ENCODE measurements around the gene SHMT2. TPM values are rescaled to one million over a fixed set of nuclear protein-coding genes. Genes with fewer than 3 reads are reported as not detected.

SHMT2 gene
- total and polyA plus RNA-seq, 3 donors from 2014 or later, result 24.8 to 33.9 (median 25.9) TPM

- no peaks in the 10 kb centered on the region for H3K27me3 ChIP-seq
- intact Hi-C loops (cut with DNase I; ENCODE audit: low total_unique reads), result no loop called here
- no peak overlapping the region for H3K27ac ChIP-seq
These were observed 5.1 kb downstream of the SHMT2 start for GRCh38 chr12:57234571-57235016.

GRCh38 chr12:57235017-57235727 lies 5.7 kb downstream of the SHMT2 start:
- 72 to 75% methylated on average over 12 to 23 of the region's 26 CpGs for WGBS, 2 donors
- intact Hi-C loops (cut with DNase I; ENCODE audit: low total_unique reads), result no loop called here
- Histone ChIP-seq H3K9me3 (no peaks in the 10 kb centered on the region), H3K4me3 (no peak overlapping the region), H3K27ac (no peak overlapping the region), H3K36me3 (ENCODE audit: low read depth, missing control alignments) (no peaks in the 10 kb centered on the region), H3K4me1 (peaks cover 25% of the 10 kb centered on the region), H3K27me3 (no peaks in the 10 kb centered on the region)
- TF ChIP-seq POLR2A (IDR thresholded peaks at IDR 0.05), result no peak
- TF ChIP-seq CTCF (IDR thresholded peaks at IDR 0.05), result no peak
- no peak for DNase-seq

More at GRCh38 chr12:57234571-57235016, 5.1 kb downstream of the SHMT2 start:
- TF ChIP-seq CTCF (IDR thresholded peaks at IDR 0.05) (no peak), POLR2A (IDR thresholded peaks at IDR 0.05) (no peak)
- no peak for DNase-seq
- whole genome bisulfite sequencing, 2 donors, result 85 to 88% methylated on average over 10 of the region's 10 CpGs
- no peak overlapping the region for H3K4me3 ChIP-seq
- peaks cover 23% of the 10 kb centered on the region for H3K4me1 ChIP-seq
- no peaks in the 10 kb centered on the region for H3K9me3 ChIP-seq
- H3K36me3 ChIP-seq (ENCODE audit: low read depth, missing control alignments), result no peaks in the 10 kb centered on the region

- Histone ChIP-seq H3K4me1 (peaks cover 25% of the 10 kb centered on the region), H3K27me3 (no peaks in the 10 kb centered on the region), H3K36me3 (ENCODE audit: low read depth, missing control alignments) (no peaks in the 10 kb centered on the region), H3K27ac (no peak overlapping the region), H3K4me3 (no peak overlapping the region), H3K9me3 (no peaks in the 10 kb centered on the region)
- 40 to 75% methylated on average over 1 to 8 of the region's 8 CpGs for WGBS, 2 donors
- intact Hi-C loops (cut with DNase I; ENCODE audit: low total_unique reads), result no loop called here
- TF ChIP-seq POLR2A (IDR thresholded peaks at IDR 0.05) (no peak), CTCF (IDR thresholded peaks at IDR 0.05) (no peak)
- DNase-seq, result no peak
These were observed 6.2 kb downstream of the SHMT2 start for GRCh38 chr12:57235728-57236131.

GRCh38 chr12:57236201-57236924 lies 6.9 kb downstream of the SHMT2 start:
- Histone ChIP-seq H3K27ac (no peak overlapping the region), H3K4me3 (no peak overlapping the region), H3K36me3 (ENCODE audit: low read depth, missing control alignments) (no peaks in the 10 kb centered on the region), H3K9me3 (no peaks in the 10 kb centered on the region), H3K27me3 (no peaks in the 10 kb centered on the region), H3K4me1 (peaks cover 24% of the 10 kb centered on the region)
- intact Hi-C loops (cut with DNase I; ENCODE audit: low total_unique reads), result no loop called here
- 35 to 53% methylated on average over 13 to 40 of the region's 40 CpGs for WGBS, 2 donors
- TF ChIP-seq CTCF (IDR thresholded peaks at IDR 0.05) (no peak), POLR2A (IDR thresholded peaks at IDR 0.05) (no peak)
- DNase-seq, result no peak
